Transverse colon (tissue), 4 donors: ENCODE data around the gene NDUFA3. TPM values are rescaled to one million over a fixed set of nuclear protein-coding genes. Genes with fewer than 3 reads are reported as not detected.

Source experiments
- DNase-seq: peaks from one replicate; pipeline ENCODE4 v3.0.0-alpha.2; 2019
- H3K27ac ChIP-seq, 4 donors: fragments of 200-600 bp; sonication (generic); 2 replicates each; pipeline ENCODE4 v1.5.1; 2016 to 2018; ENCODE audit warnings: inconsistent platforms in 4 of 4
- H3K27me3 ChIP-seq: fragments of 200-600 bp; sonication (generic); 2 replicates; pipeline ENCODE4 v1.5.1; 2017; ENCODE audit warnings: inconsistent platforms
- H3K36me3 ChIP-seq, 4 donors: fragments of 200-600 bp; sonication (generic); 2 replicates each; pipeline ENCODE4 v1.5.1; 2017 to 2019; ENCODE audit warnings: inconsistent platforms in 4 of 4
- H3K4me1 ChIP-seq, 4 donors: fragments of 200-600 bp; sonication (generic); 2 replicates each; pipeline ENCODE4 v1.5.1; 2017 to 2020; ENCODE audit warnings: inconsistent platforms in 4 of 4
- H3K4me3 ChIP-seq, 4 donors: fragments of 200-600 bp; sonication (generic); 1 replicate in 1 of 4; 2 replicates in 3 of 4; pipeline versions ENCODE4 v1.5.1 to v1.6.1; 2017 to 2019; ENCODE audit warnings: inconsistent platforms in 4 of 4
- H3K9me3 ChIP-seq, 2 donors: fragments of 200-600 bp; sonication (generic); 2 replicates each; pipeline ENCODE4 v1.5.1; 2017 to 2019; ENCODE audit warnings: inconsistent platforms in 2 of 2
- CTCF ChIP-seq, 5 experiments: fragments of 200-600 bp in 3 of 5; fragments of 450-650 bp in 2 of 5; sonication (generic) in 3 of 5; IDR thresholded peaks; 1 replicate in 2 of 5; 2 replicates in 3 of 5; pipeline ENCODE4 v1.5.1; 2016 to 2017; ENCODE audit warnings: antibody characterized with exemption in 5 of 5, inconsistent platforms in 3 of 5, mild to moderate bottlenecking in 2 of 5, moderate library complexity in 1 of 5
- EP300 ChIP-seq: sonication (generic); formaldehyde crosslinking; IDR thresholded peaks from one replicate; pipeline ENCODE4 v1.6.1; 2017; ENCODE audit warnings: antibody characterized with exemption, low read depth
- POLR2A ChIP-seq: fragments of 450-650 bp; IDR thresholded peaks from one replicate; pipeline ENCODE4 v1.6.1; 2016; ENCODE audit warnings: antibody characterized with exemption, mild to moderate bottlenecking, moderate library complexity
- POLR2AphosphoS5 ChIP-seq, 3 donors: sonication (generic); formaldehyde crosslinking; IDR thresholded peaks; one replicate each; pipeline ENCODE4 v1.6.1; 2016; ENCODE audit warnings: antibody characterized with exemption in 3 of 3
- WGBS, 2 donors: methylation state at CpG; one replicate each; pipeline ENCODE4 v1.1.5; 2018; ENCODE audit warnings: low coverage in 1 of 2; 5-methylcytosine and 5-hydroxymethylcytosine counted together
- in situ Hi-C, 4 donors: fragments of 200-750 bp; cut with MboI; loops; one replicate each; pipeline versions ENCODE4 v1.15.0 to v1.15.1; 2017; ENCODE audit warnings: low sequenced_read_pairs in 3 of 4, low pct_ligation_motif_present in 1 of 4, low pct_unique_long_range_greater_than_20kb in 1 of 4
- intact Hi-C: fragments of 100-400 bp; cut with DNase I; formaldehyde crosslinking; loops from one replicate; pipeline ENCODE4 v1.15.1; 2023; ENCODE audit warnings: low total_unique reads
- total RNA-seq, 4 donors: library from RNA; depleted of rRNA; stranded (reverse); fragments of >200 nt; gene quantifications; one replicate each; pipeline ENCODE4 v1.1.0, GENCODE V29; 2016

The NDUFA3 gene
- total RNA-seq, 4 donors from 2014 or later: 25.4 to 316 (median 97.3) TPM

GRCh38 chr19:54137699-54138488 lies 35.2 kb downstream of the NDUFA3 start, which contains the start of gene CNOT3:
Gene CNOT3, plus strand, starts transcription at chr19:54137762. Its CDS starts 5,217 bp downstream, at chr19:54142979.
- WGBS, 2 donors: 0% methylated on average over 56 of the region's 103 CpGs; no CpG with 5 or more reads in 1 of the 2 donors
- peak; percentile 43 for DNase-seq
- Histone ChIP-seq H3K4me1 (peaks cover 17 to 42% (median 31%) of the 10 kb centered on the region in 4 donors), H3K9me3 (no peaks in the 10 kb centered on the region), H3K36me3 (peaks cover 0 to 6% (median 3%) of the 10 kb centered on the region in 4 donors), H3K4me3 (peak within 1 kb of the TSS; percentile 99 to 100 (median 100)), H3K27ac (peak within 1 kb of the TSS; percentile 88 to 99 (median 94)), H3K27me3 (no peaks in the 10 kb centered on the region)
- in situ Hi-C loops: no loop called here
- peak in 2 of 5 experiments; percentile 7 to 16 for TF ChIP-seq CTCF (IDR thresholded peaks at IDR 0.05)
- TF ChIP-seq POLR2A: peak; percentile 78
- TF ChIP-seq EP300: no peak
- peak; percentile 86 to 93 (median 86) for TF ChIP-seq POLR2AphosphoS5 (IDR thresholded peaks at IDR 0.05)
- intact Hi-C loops: no loop called here

- intact Hi-C loops: no loop called here
- WGBS, 2 donors: 30% methylated on average over 25 of the region's 31 CpGs; no CpG with 5 or more reads in 1 of the 2 donors
- peaks cover 17 to 42% (median 31%) of the 10 kb centered on the region in 4 donors for H3K4me1 ChIP-seq
- in situ Hi-C loops: no loop called here
- DNase-seq: no peak
- no peaks in the 10 kb centered on the region for H3K9me3 ChIP-seq
- H3K27ac ChIP-seq: peak overlapping the region; percentile 88 to 99 (median 94)
- no peaks in the 10 kb centered on the region for H3K27me3 ChIP-seq
- H3K4me3 ChIP-seq: peak overlapping the region; percentile 99 to 100 (median 100)
- H3K36me3 ChIP-seq: peaks cover 0 to 13% (median 6%) of the 10 kb centered on the region in 4 donors
- TF ChIP-seq POLR2A: no peak
- no peak for TF ChIP-seq EP300
- TF ChIP-seq POLR2AphosphoS5 (IDR thresholded peaks at IDR 0.05): no peak
- no peak for TF ChIP-seq CTCF (IDR thresholded peaks at IDR 0.05)
These were observed 36.0 kb downstream of the NDUFA3 start for GRCh38 chr19:54138489-54139256.

- WGBS, 2 donors: 92% methylated on average over 3 of the region's 3 CpGs; no CpG with 5 or more reads in 1 of the 2 donors
- TF ChIP-seq EP300 (no peak), POLR2A (no peak), POLR2AphosphoS5 (IDR thresholded peaks at IDR 0.05) (no peak), CTCF (IDR thresholded peaks at IDR 0.05) (no peak)
- H3K9me3 ChIP-seq: no peaks in the 10 kb centered on the region
- peaks cover 0 to 39% (median 20%) of the 10 kb centered on the region in 4 donors for H3K36me3 ChIP-seq
- peaks cover 14 to 34% (median 23%) of the 10 kb centered on the region in 4 donors for H3K4me1 ChIP-seq
- H3K27me3 ChIP-seq: no peaks in the 10 kb centered on the region
- H3K4me3 ChIP-seq: no peak overlapping the region
- intact Hi-C loops (no loop called here), in situ Hi-C loops (no loop called here)
- DNase-seq: no peak
- H3K27ac ChIP-seq: no peak overlapping the region
These were observed 38.7 kb downstream of the NDUFA3 start for GRCh38 chr19:54141356-54141755.

- TF ChIP-seq CTCF (IDR thresholded peaks at IDR 0.05) (no peak), POLR2AphosphoS5 (IDR thresholded peaks at IDR 0.05) (no peak), POLR2A (no peak), EP300 (no peak)
- H3K4me1 ChIP-seq: peaks cover 12 to 31% (median 22%) of the 10 kb centered on the region in 4 donors
- H3K9me3 ChIP-seq: no peaks in the 10 kb centered on the region
- in situ Hi-C loops: no loop called here
- no peak overlapping the region for H3K27ac ChIP-seq
- no peak overlapping the region for H3K4me3 ChIP-seq
- DNase-seq: no peak
- H3K36me3 ChIP-seq: peaks cover 0 to 45% (median 24%) of the 10 kb centered on the region in 4 donors
- intact Hi-C loops: no loop called here
- 89 to 100% methylated on average over 1 to 7 of the region's 7 CpGs for WGBS, 2 donors
- no peaks in the 10 kb centered on the region for H3K27me3 ChIP-seq
These were observed 39.6 kb downstream of the NDUFA3 start for GRCh38 chr19:54142166-54142780.
